ENCODE results near the gene A3GALT2. TPM values are rescaled to one million over a fixed set of nuclear protein-coding genes. Genes with fewer than 3 reads are reported as not detected.

Gene A3GALT2
- total and polyA plus RNA-seq, 2 donors (not counting 1 experiment from before 2014, with no cell fraction given): not detected

- Mint-ChIP-seq H3K4me3 (no peak overlapping the region), H3K27ac (no peak overlapping the region), H3K9me3 (ENCODE audit: insufficient read depth) (no peaks in the 10 kb centered on the region), H3K27me3 (no peaks in the 10 kb centered on the region), H3K4me1 (no peaks in the 10 kb centered on the region)
- no peak for ATAC-seq (ENCODE audit: low read depth)
- TF ChIP-seq EZH2 (IDR thresholded peaks at IDR 0.05; ENCODE audit: borderline replicate concordance, insufficient read depth, low read depth, low read length, poor library complexity, severe bottlenecking) (no peak), CTCF (IDR thresholded peaks at IDR 0.05) (no peak)
- Histone ChIP-seq H3K4me3 (ENCODE audit: control extremely low read depth in 1 of 5, extremely low read depth in 1 of 5, insufficient read depth in 1 of 5, low read depth in 2 of 5, low read length in 4 of 5) (no peak overlapping the region), H4K20me1 (ENCODE audit: control insufficient read depth, insufficient read depth, low read length, poor library complexity, severe bottlenecking) (peaks cover 6% of the 10 kb centered on the region), H3K27ac (ENCODE audit: low read length in 2 of 2) (no peak overlapping the region), H3K36me3 (replicated peaks in 1 of 2; ENCODE audit: control extremely low read depth in 1 of 2, control insufficient read depth in 1 of 2, extremely low read depth in 1 of 2, insufficient read depth in 2 of 2, low read length in 1 of 2) (peaks cover 0 to 45% of the 10 kb centered on the region in 2 experiments), H3K79me2 (ENCODE audit: control insufficient read depth, insufficient read depth, low read length) (no peaks in the 10 kb centered on the region), H3K9ac (ENCODE audit: low read length) (no peak overlapping the region), H3K4me1 (ENCODE audit: control insufficient read depth in 2 of 2, insufficient read depth in 2 of 2, low read length in 2 of 2) (no peaks in the 10 kb centered on the region), H3K4me2 (replicated peaks; ENCODE audit: low read depth, low read length, poor library complexity, severe bottlenecking) (no peak overlapping the region), H3K9me3 (ENCODE audit: control extremely low read depth in 1 of 3, control insufficient read depth in 2 of 3, insufficient read depth in 1 of 3, low read length in 2 of 3) (no peaks in the 10 kb centered on the region), H3K27me3 (replicated peaks in 1 of 4; ENCODE audit: control extremely low read depth in 1 of 4, control insufficient read depth in 3 of 4, insufficient read depth in 4 of 4, low read length in 3 of 4) (no peaks in the 10 kb centered on the region), H2AFZ (ENCODE audit: insufficient read depth, low read depth, low read length, poor library complexity, severe bottlenecking) (no peak overlapping the region)
- ChIA-PET POLR2A (no interaction called here), CTCF (interaction anchor here (0.8 to 8.3 kb wide), 12 partner anchors 13 to 172 kb away, joined by 3 to 210 read pairs (median 4); partner anchors contain the start of gene ZSCAN20)
- no peak for DNase-seq
- intact Hi-C loops (cut with micrococcal nuclease): loop anchor here (5.0 kb wide), 2 partner anchors 54 to 314 kb away; no protein-coding TSS in a partner anchor
- WGBS (ENCODE audit: insufficient coverage): 88% methylated on average over 3 of the region's 4 CpGs
Observed at GRCh38 chr1:33297911-33298622, 22.8 kb downstream of the A3GALT2 start.

- Mint-ChIP-seq H3K27me3 (no peaks in the 10 kb centered on the region), H3K9me3 (ENCODE audit: insufficient read depth) (no peaks in the 10 kb centered on the region), H3K4me1 (no peaks in the 10 kb centered on the region), H3K27ac (no peak overlapping the region), H3K4me3 (no peak overlapping the region)
- Histone ChIP-seq H3K27me3 (replicated peaks in 1 of 4; ENCODE audit: control extremely low read depth in 1 of 4, control insufficient read depth in 3 of 4, insufficient read depth in 4 of 4, low read length in 3 of 4) (no peaks in the 10 kb centered on the region), H3K9me3 (ENCODE audit: control extremely low read depth in 1 of 3, control insufficient read depth in 2 of 3, insufficient read depth in 1 of 3, low read length in 2 of 3) (no peaks in the 10 kb centered on the region), H3K27ac (ENCODE audit: low read length in 2 of 2) (no peak overlapping the region), H3K4me1 (ENCODE audit: control insufficient read depth in 2 of 2, insufficient read depth in 2 of 2, low read length in 2 of 2) (no peaks in the 10 kb centered on the region), H3K4me2 (replicated peaks; ENCODE audit: low read depth, low read length, poor library complexity, severe bottlenecking) (no peak overlapping the region), H2AFZ (ENCODE audit: insufficient read depth, low read depth, low read length, poor library complexity, severe bottlenecking) (no peak overlapping the region), H3K4me3 (ENCODE audit: control extremely low read depth in 1 of 5, extremely low read depth in 1 of 5, insufficient read depth in 1 of 5, low read depth in 2 of 5, low read length in 4 of 5) (no peak overlapping the region), H3K9ac (ENCODE audit: low read length) (no peak overlapping the region), H3K36me3 (replicated peaks in 1 of 2; ENCODE audit: control extremely low read depth in 1 of 2, control insufficient read depth in 1 of 2, extremely low read depth in 1 of 2, insufficient read depth in 2 of 2, low read length in 1 of 2) (peaks cover 0 to 48% of the 10 kb centered on the region in 2 experiments), H4K20me1 (ENCODE audit: control insufficient read depth, insufficient read depth, low read length, poor library complexity, severe bottlenecking) (peaks cover 6% of the 10 kb centered on the region), H3K79me2 (ENCODE audit: control insufficient read depth, insufficient read depth, low read length) (no peaks in the 10 kb centered on the region)
- TF ChIP-seq EZH2 (IDR thresholded peaks at IDR 0.05; ENCODE audit: borderline replicate concordance, insufficient read depth, low read depth, low read length, poor library complexity, severe bottlenecking) (no peak), CTCF (IDR thresholded peaks at IDR 0.05) (no peak)
- ATAC-seq (ENCODE audit: low read depth): no peak
- intact Hi-C loops (cut with micrococcal nuclease): loop anchor here (5.0 kb wide), 2 partner anchors 55 to 315 kb away; no protein-coding TSS in a partner anchor
- 81% methylated on average over 4 of the region's 4 CpGs for WGBS (ENCODE audit: insufficient coverage)
- ChIA-PET CTCF (interaction anchor here (0.7 to 8.3 kb wide), 25 partner anchors 8 to 316 kb away, joined by 3 to 210 read pairs (median 6); partner anchors contain the start of genes A3GALT2, TRIM62 and ZSCAN20), POLR2A (no interaction called here)
- DNase-seq: no peak
Observed at GRCh38 chr1:33296824-33297223, 24.1 kb downstream of the A3GALT2 start.
